Immature natural killer cell (primary cell): ENCODE measurements around the gene NEURL2. TPM values are rescaled to one million over a fixed set of nuclear protein-coding genes. Genes with fewer than 3 reads are reported as not detected.

ENCODE experiments used
- DNase-seq, 3 donors: peaks; one replicate each; pipeline ENCODE4 v3.0.0; 2022; ENCODE audit warnings: mixed read lengths in 1 of 3
- H3K27ac Mint-ChIP-seq, 6 donors: one replicate each; pipeline ENCODE4 v1.8.0; 2020; ENCODE audit warnings: mixed read lengths in 6 of 6, mild to moderate bottlenecking in 5 of 6, inconsistent platforms in 4 of 6, moderate library complexity in 3 of 6
- H3K27me3 Mint-ChIP-seq, 3 donors: one replicate each; pipeline ENCODE4 v1.8.0; 2020 to 2021; ENCODE audit warnings: low read depth in 3 of 3, mild to moderate bottlenecking in 3 of 3, mixed read lengths in 3 of 3, moderate library complexity in 3 of 3, inconsistent platforms in 1 of 3
- H3K36me3 Mint-ChIP-seq, 3 donors: one replicate each; pipeline ENCODE4 v1.8.0; 2020; ENCODE audit warnings: mixed read lengths in 3 of 3, inconsistent platforms in 2 of 3, mild to moderate bottlenecking in 2 of 3
- H3K4me1 Mint-ChIP-seq, 2 donors: one replicate each; pipeline ENCODE4 v1.8.0; 2020; ENCODE audit warnings: inconsistent platforms in 2 of 2, mild to moderate bottlenecking in 2 of 2, mixed read lengths in 2 of 2, moderate library complexity in 1 of 2
- H3K4me3 Mint-ChIP-seq, 5 donors: one replicate each; pipeline ENCODE4 v1.8.0; 2020; ENCODE audit warnings: mild to moderate bottlenecking in 5 of 5, mixed read lengths in 5 of 5, inconsistent platforms in 3 of 5, moderate library complexity in 3 of 5
- H3K9me3 Mint-ChIP-seq, 6 donors: one replicate each; pipeline ENCODE4 v1.8.0; 2020; ENCODE audit warnings: mild to moderate bottlenecking in 6 of 6, mixed read lengths in 6 of 6, inconsistent platforms in 4 of 6, moderate library complexity in 3 of 6
- polyA plus RNA-seq, 3 donors: library from polyadenylated mRNA; unstranded; fragments of 300-500 nt; fragmentation: Illumina TruSeq; gene quantifications; one replicate each; pipeline ENCODE4 v1.2.3, GENCODE V29; 2021

The NEURL2 gene
- polyA plus RNA-seq, 3 donors from 2014 or later: 1.0 to 1.1 TPM; not detected in 1

- Mint-ChIP-seq H3K9me3 (no peaks in the 10 kb centered on the region), H3K27me3 (peaks cover 0 to 1% (median 0%) of the 10 kb centered on the region in 3 donors), H3K27ac (no peak overlapping the region), H3K4me1 (peaks cover 3 to 10% of the 10 kb centered on the region in 2 donors), H3K36me3 (peaks cover 10 to 45% (median 16%) of the 10 kb centered on the region in 3 donors), H3K4me3 (no peak overlapping the region)
- DNase-seq: no peak
Observed at GRCh38 chr20:45848421-45848820, 42.6 kb downstream of the NEURL2 start.

DNA sequence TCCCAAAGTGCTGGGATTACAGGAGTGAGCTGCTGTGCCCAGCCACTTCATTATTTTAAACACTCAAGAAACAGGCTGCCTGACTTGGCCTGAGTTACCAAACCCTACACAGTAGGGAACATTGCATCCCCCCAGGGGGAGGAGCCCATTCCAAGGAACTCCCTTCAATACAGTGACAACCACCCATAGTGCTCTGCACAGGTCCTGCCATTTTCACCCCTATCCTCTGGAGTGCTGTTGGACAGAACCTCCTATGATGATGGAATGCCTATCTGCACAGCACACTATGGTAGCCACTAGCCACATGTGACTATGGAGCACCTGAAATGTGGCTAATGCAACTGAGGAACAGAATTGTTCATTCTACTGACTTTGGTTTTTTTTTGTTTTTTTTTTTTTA is 45.6 kb downstream of the NEURL2 start:
- no peak for DNase-seq
- H3K4me3 Mint-ChIP-seq: no peak overlapping the region
- H3K4me1 Mint-ChIP-seq: peaks cover 16% of the 10 kb centered on the region in 2 donors
- H3K9me3 Mint-ChIP-seq: no peaks in the 10 kb centered on the region
- H3K36me3 Mint-ChIP-seq: peaks cover 10 to 47% (median 11%) of the 10 kb centered on the region in 3 donors
- H3K27me3 Mint-ChIP-seq: peaks cover 0 to 1% (median 0%) of the 10 kb centered on the region in 3 donors
- H3K27ac Mint-ChIP-seq: no peak overlapping the region

GRCh38 chr20:45843506-45843905 is 47.5 kb downstream of the NEURL2 start:
- DNase-seq: no peak
- Mint-ChIP-seq H3K9me3 (no peaks in the 10 kb centered on the region), H3K27ac (peak overlapping the region in 2 of 6 donors; percentile 22 to 65), H3K36me3 (peaks cover 3 to 31% (median 7%) of the 10 kb centered on the region in 3 donors), H3K4me3 (no peak overlapping the region), H3K4me1 (peaks cover 12 to 14% of the 10 kb centered on the region in 2 donors), H3K27me3 (peaks cover 0 to 1% (median 0%) of the 10 kb centered on the region in 3 donors)

- H3K4me3 Mint-ChIP-seq: peak overlapping the region in 1 of 5 donors; percentile 19
- H3K9me3 Mint-ChIP-seq: no peaks in the 10 kb centered on the region
- peak; percentile 11 to 14 (median 12) for DNase-seq
- H3K4me1 Mint-ChIP-seq: peaks cover 12 to 14% of the 10 kb centered on the region in 2 donors
- H3K27ac Mint-ChIP-seq: peak overlapping the region; percentile 13 to 86 (median 68)
- peaks cover 3 to 27% (median 7%) of the 10 kb centered on the region in 3 donors for H3K36me3 Mint-ChIP-seq
- no peaks in the 10 kb centered on the region for H3K27me3 Mint-ChIP-seq
Observed at GRCh38 chr20:45842169-45842812, 48.7 kb downstream of the NEURL2 start.

DNA sequence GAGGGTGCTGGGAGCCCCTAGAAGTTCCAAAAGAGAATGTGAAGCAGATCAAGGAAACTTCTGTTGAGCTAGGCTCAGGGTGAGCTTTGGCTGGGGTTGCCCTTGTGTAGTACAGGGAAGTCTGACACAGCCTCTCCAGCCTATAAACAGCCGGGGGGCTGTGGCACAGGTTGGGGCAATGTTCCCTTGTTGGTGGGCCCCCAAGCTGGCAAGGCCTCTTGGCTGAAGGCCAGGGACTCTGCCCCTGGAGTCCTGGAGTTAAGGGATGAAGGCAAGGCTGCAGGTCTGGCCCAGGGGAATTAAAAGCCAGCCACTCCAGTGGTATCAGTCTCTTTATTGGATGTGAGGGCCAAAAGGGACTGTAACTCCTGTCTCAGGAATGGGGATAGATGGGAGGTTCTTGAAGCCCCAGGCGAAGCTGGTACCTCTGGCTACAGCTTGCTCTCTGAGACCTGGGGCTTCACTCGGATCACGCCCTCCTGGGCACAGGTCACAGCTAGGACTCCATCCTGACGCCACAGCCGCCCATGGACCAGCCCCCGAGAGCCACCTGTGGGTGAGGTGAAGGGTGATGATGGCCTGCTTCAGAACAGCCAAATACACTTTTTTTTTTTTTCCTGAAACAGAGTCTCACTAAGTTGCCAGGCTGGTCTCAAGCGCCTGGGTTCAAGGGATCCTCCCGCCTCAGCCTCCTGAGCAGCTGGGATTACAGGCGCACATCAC is 49.4 kb downstream of the NEURL2 start:
- Mint-ChIP-seq H3K9me3 (no peaks in the 10 kb centered on the region), H3K27me3 (no peaks in the 10 kb centered on the region), H3K36me3 (peaks cover 3 to 26% (median 7%) of the 10 kb centered on the region in 3 donors), H3K4me1 (peaks cover 12 to 14% of the 10 kb centered on the region in 2 donors), H3K4me3 (no peak overlapping the region), H3K27ac (peak overlapping the region in 4 of 6 donors; percentile 13 to 86 (median 53))
- no peak for DNase-seq

DNA sequence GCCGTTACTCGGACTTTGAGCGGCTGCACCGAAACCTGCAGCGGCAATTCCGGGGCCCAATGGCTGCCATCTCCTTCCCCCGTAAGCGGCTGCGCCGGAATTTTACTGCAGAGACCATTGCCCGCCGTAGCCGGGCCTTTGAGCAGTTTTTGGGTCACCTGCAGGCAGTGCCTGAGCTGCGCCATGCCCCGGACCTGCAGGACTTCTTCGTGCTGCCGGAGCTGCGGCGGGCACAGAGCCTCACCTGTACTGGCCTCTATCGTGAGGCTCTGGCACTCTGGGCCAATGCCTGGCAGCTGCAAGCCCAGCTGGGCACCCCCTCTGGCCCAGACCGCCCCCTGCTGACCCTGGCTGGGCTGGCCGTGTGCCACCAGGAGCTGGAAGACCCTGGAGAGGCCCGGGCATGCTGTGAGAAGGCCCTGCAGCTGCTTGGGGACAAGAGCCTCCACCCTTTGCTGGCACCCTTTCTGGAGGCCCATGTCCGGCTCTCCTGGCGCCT is 50.3 kb downstream of the NEURL2 start:
- no peak for DNase-seq
- H3K4me1 Mint-ChIP-seq: peaks cover 12 to 14% of the 10 kb centered on the region in 2 donors
- H3K36me3 Mint-ChIP-seq: peaks cover 3 to 20% (median 4%) of the 10 kb centered on the region in 3 donors
- H3K27me3 Mint-ChIP-seq: no peaks in the 10 kb centered on the region
- no peak overlapping the region for H3K4me3 Mint-ChIP-seq
- H3K27ac Mint-ChIP-seq: no peak overlapping the region
- H3K9me3 Mint-ChIP-seq: no peaks in the 10 kb centered on the region

Other genes with a start within 250 kb of the NEURL2 start
- not detected for gene WFDC11, start 221.0 kb downstream of the NEURL2 start, polyA plus RNA-seq
- not detected for gene WFDC13, start 189.2 kb downstream of the NEURL2 start, polyA plus RNA-seq
- gene WFDC10B, start 186.2 kb downstream of the NEURL2 start, polyA plus RNA-seq: not detected
- gene SPINT4, start 168.9 kb downstream of the NEURL2 start, polyA plus RNA-seq: not detected
- gene WFDC3, start 99.3 kb downstream of the NEURL2 start, polyA plus RNA-seq: not detected
- gene DNTTIP1, start 99.3 kb downstream of the NEURL2 start, polyA plus RNA-seq: 10 to 100 TPM; 31.2 to 33.2 (median 31.5) TPM
- 1 to 10 TPM in 2 of 3 donors, not detected in 1; 1.9 to 2.0 TPM for gene UBE2C, start 78.6 kb downstream of the NEURL2 start, polyA plus RNA-seq
- gene TNNC2, start 63.9 kb downstream of the NEURL2 start, polyA plus RNA-seq: under 1 TPM in 1 of 3 donors, not detected in 2; 0.77 TPM
- 1 to 10 TPM; 1.6 to 2.5 (median 2.2) TPM for gene SNX21, start 57.4 kb downstream of the NEURL2 start, polyA plus RNA-seq
- gene ACOT8, start 33.8 kb downstream of the NEURL2 start, polyA plus RNA-seq: 10 to 100 TPM; 46.9 to 83.7 (median 50.2) TPM
- 1 to 10 TPM in 2 of 3 donors, not detected in 1; 1.2 to 3.1 TPM for gene ZSWIM3, start 33.6 kb downstream of the NEURL2 start, polyA plus RNA-seq
- under 1 TPM in 2 of 3 donors, not detected in 1; 0.55 to 0.68 TPM for gene ZSWIM1, start 10.0 kb downstream of the NEURL2 start, polyA plus RNA-seq
- not detected for gene SPATA25, start 3.6 kb downstream of the NEURL2 start, polyA plus RNA-seq
- 100 to 1,000 TPM in 1 of 3 donors, 10 to 100 TPM in 2; 76.8 to 119 (median 97.6) TPM for gene CTSA, start 127 bp upstream of the NEURL2 start, polyA plus RNA-seq
- 10 to 100 TPM in 1 of 3 donors, 1 to 10 TPM in 1, under 1 TPM in 1; 0.77 to 17.5 (median 7.3) TPM for gene PLTP, start 20.9 kb upstream of the NEURL2 start, polyA plus RNA-seq
- gene PCIF1, start 43.5 kb upstream of the NEURL2 start, polyA plus RNA-seq: 10 to 100 TPM; 78.4 to 93.4 (median 83.0) TPM
- gene ZNF335, start 81.0 kb upstream of the NEURL2 start, polyA plus RNA-seq: 10 to 100 TPM in 1 of 3 donors, 1 to 10 TPM in 2; 7.1 to 17.9 (median 9.6) TPM
- gene MMP9, start 117.7 kb upstream of the NEURL2 start, polyA plus RNA-seq: under 1 TPM in 1 of 3 donors, not detected in 2; 0.09 TPM
- 1 to 10 TPM in 2 of 3 donors, not detected in 1; 1.0 to 1.8 TPM for gene SLC12A5, start 138.0 kb upstream of the NEURL2 start, polyA plus RNA-seq
- 10 to 100 TPM; 12.9 to 30.7 (median 14.0) TPM for gene NCOA5, start 198.8 kb upstream of the NEURL2 start, polyA plus RNA-seq
- gene CD40, start 227.1 kb upstream of the NEURL2 start, polyA plus RNA-seq: 1 to 10 TPM; 4.3 to 8.3 (median 7.0) TPM